HG03378 (cell line): ENCODE results near the gene AGAP1.
"Not testable (repeated sequence)": the region's sequence is repeated elsewhere in the genome, so short reads cannot be mapped to it uniquely, and the experiment has no call there.

ENCODE experiments used
- ATAC-seq: cut with Tn5 transposase; IDR thresholded peaks from one replicate; pipeline ENCODE4 v1.9.1; 2021; ENCODE audit warnings: mild to moderate bottlenecking, moderate library complexity; ENCODE audit not compliant: unreplicated experiment

The AGAP1 gene

GRCh38 chr2:235928751-235929370 lies 435.0 kb downstream of the AGAP1 start:
- no peak for ATAC-seq

GRCh38 chr2:235930701-235931100 lies 436.9 kb downstream of the AGAP1 start:
- ATAC-seq = no peak

GRCh38 chr2:235931676-235932075 lies 437.8 kb downstream of the AGAP1 start:
- ATAC-seq = no peak

- no peak for ATAC-seq
Observed at GRCh38 chr2:235934059-235934773, 440.4 kb downstream of the AGAP1 start.

- ATAC-seq = no peak
Observed at GRCh38 chr2:235934774-235935484, 441.1 kb downstream of the AGAP1 start.

GRCh38 chr2:235935773-235936172 lies 441.9 kb downstream of the AGAP1 start:
- ATAC-seq = no peak

- ATAC-seq = no peak
Observed at GRCh38 chr2:235936493-235936892, 442.6 kb downstream of the AGAP1 start.

- ATAC-seq = no peak
Observed at GRCh38 chr2:235937087-235937486, 443.2 kb downstream of the AGAP1 start.

GRCh38 chr2:235937526-235937925 lies 443.7 kb downstream of the AGAP1 start:
- ATAC-seq = no peak

GRCh38 chr2:235937936-235938335 lies 444.1 kb downstream of the AGAP1 start:
- no peak for ATAC-seq

GRCh38 chr2:235938611-235939010 lies 444.8 kb downstream of the AGAP1 start:
- ATAC-seq = no peak

- no peak for ATAC-seq
Observed at GRCh38 chr2:235939471-235939870, 445.6 kb downstream of the AGAP1 start.

GRCh38 chr2:235940330-235940729 lies 446.5 kb downstream of the AGAP1 start:
- no peak for ATAC-seq

GRCh38 chr2:235944591-235944990 lies 450.7 kb downstream of the AGAP1 start:
- ATAC-seq = no peak

GRCh38 chr2:235945608-235946140 lies 451.8 kb downstream of the AGAP1 start:
- ATAC-seq = no peak

- ATAC-seq = no peak
Observed at GRCh38 chr2:235946590-235946989, 452.7 kb downstream of the AGAP1 start.

GRCh38 chr2:235947055-235947454 lies 453.2 kb downstream of the AGAP1 start:
- ATAC-seq = not testable (repeated sequence)

- ATAC-seq = no peak
Observed at GRCh38 chr2:235949567-235950472, 456.0 kb downstream of the AGAP1 start.

- no peak for ATAC-seq
Observed at GRCh38 chr2:235950473-235950809, 456.6 kb downstream of the AGAP1 start.

- ATAC-seq = no peak
Observed at GRCh38 chr2:235951493-235951892, 457.6 kb downstream of the AGAP1 start.

GRCh38 chr2:235951982-235952381 lies 458.1 kb downstream of the AGAP1 start:
- ATAC-seq = no peak
